Astrocyte of the hippocampus (primary cell): ENCODE data around the gene ECHS1.
A peak's percentile ranks its signal among the peaks of the same experiment; 100 is the strongest.

ENCODE experiments used
- DNase-seq: peaks from one replicate; pipeline ENCODE4 v3.0.0; 2011; ENCODE audit warnings: low read depth, low spot score

ECHS1 gene

GRCh38 chr10:133341983-133342382 lies 31.2 kb downstream of the ECHS1 start:
- no peak for DNase-seq

GRCh38 chr10:133339708-133340380 lies 33.3 kb downstream of the ECHS1 start:
- DNase-seq, result no peak

GRCh38 chr10:133338080-133339071 lies 34.8 kb downstream of the ECHS1 start:
- no peak for DNase-seq

DNA sequence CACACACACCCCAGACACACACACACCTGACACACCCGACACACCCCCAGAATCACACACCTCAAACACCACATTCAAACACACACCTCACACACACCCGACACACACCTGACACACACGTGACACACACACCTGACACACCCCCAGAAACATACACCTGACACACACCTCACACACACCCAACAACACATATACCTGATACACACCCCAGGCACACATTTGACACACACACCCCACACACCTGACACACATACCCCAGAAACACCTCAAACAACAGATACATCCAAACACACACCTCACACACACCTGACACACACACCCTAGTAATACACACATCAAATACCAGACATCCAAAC lies 35.8 kb downstream of the ECHS1 start:
- DNase-seq, result no peak

DNA sequence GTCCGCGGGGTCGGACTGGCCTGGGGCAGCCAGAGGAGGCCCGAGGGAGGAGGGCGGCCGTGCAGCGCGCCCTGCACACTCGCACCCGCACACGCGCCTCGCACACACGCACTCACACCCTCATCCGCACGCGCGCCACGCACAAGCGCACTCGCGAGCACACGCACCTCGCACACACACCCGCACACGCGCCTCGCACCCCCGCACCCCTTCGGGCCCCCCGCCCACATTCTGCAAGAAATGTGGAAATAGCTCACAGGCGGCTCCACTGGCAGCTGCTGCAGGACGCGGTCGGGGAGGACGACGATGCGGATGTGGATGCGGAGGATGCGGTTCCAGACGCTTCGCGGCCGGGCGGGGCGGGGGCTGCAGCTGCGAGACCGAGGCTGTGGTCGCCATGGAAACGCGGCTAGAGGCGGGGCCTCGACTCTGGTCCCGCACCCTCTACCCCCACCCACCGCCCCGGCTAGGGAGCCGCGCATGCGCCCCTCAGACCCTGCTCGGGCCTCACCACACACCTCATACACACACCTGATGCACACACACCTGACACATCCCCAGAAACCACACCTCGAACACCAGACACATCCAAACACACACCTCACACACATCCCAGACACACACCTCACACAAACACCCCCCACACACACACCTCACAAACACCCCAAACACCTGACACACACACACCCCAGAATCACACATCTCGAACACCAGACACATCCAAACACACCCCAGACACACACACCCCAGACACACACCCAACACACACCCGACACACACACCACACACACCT lies 36.4 kb downstream of the ECHS1 start, which contains the start of gene CALY:
Gene CALY (minus strand): TSS at position 320 of the 793 bp plus-strand sequence. CDS start 7,907 bp downstream, outside the sequence.
- DNase-seq, result peak; percentile 36

- DNase-seq, result no peak
Observed at GRCh38 chr10:133336118-133336576, 37.0 kb downstream of the ECHS1 start.

DNA sequence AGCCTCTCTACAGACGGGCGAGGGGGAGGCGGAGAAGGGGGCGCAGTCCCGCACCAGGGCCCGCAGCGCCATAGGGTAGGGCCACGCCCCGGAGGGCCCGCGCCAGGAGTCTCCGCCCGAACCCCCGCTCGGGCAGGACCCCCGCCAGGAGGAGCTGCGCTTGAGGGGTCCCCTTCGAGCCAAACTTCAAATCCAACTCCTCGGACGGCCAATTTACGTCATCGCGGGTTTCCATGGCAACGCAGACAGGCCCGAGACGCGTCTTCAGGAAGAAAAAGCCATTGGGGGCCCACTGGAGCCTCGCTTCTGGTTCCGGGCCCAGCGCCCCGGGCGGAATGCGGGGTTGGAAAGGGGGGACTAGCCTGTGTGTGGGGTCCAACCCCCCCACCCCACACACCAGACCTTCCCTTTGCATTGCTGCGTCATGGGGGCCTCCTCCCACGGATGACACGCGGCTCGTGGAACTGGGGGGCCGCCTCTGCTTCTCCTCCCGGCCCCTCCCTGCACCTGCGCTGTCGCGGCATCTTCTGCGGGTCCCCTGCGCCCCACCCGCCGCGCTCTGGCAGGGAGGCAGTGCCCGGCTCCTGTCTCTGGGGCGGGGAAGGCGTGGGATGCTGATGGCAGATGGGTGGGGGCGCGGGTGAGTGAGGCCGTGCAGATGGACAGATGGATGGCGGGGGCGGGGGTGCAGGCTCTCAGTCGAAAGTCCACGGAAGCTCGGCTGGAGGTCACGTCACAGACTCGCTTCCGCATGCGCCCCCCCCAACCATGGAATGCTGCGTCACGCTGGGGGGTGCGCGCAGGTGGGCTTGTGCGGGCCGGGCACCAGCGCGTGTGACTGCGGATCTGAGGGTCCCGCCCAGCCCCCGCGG lies 37.7 kb downstream of the ECHS1 start:
- peak; percentile 68 for DNase-seq

- peak; percentile 49 for DNase-seq
Observed at GRCh38 chr10:133334503-133335245, 38.5 kb downstream of the ECHS1 start.

- DNase-seq, result no peak
Observed at GRCh38 chr10:133332936-133333699, 40.0 kb downstream of the ECHS1 start.

GRCh38 chr10:133329491-133330202 lies 43.5 kb downstream of the ECHS1 start:
- peak; percentile 96 for DNase-seq

GRCh38 chr10:133328358-133329343 lies 44.5 kb downstream of the ECHS1 start:
- DNase-seq, result no peak

DNA sequence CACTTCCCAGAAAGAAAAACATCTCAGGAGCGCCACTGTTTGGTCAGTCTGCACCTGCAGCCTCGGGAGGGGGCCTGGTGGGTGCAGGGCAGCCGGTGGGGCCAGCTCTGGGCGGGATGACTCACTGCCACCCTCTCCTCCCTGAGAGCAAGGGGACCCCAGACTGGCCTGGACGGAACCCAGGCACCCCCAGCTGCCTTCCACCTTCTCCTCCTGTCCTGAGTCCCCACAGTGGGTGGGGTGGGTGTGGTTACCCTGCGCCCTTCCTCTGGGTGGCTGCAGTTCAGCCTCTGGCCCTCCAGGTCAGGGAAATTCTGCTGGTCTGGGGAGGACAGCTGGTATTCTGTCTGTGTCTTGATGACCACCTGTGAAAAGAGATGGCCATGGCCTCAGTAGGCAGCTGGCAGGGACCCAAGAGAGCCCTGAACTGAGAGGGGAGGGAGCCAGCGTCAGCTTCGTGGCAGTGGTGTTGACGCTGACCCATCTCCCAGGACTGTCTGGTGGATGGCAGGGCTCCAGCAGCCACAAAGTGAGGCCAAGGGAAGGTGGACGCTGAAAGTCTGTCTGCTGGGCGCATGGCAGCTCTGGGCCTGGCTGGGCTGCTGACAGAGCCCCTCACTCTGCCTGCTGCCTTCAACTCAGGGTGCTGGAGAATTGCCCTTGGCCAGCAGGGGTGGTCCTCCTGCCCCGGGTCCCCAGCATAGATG lies 45.4 kb downstream of the ECHS1 start:
- DNase-seq, result no peak

DNA sequence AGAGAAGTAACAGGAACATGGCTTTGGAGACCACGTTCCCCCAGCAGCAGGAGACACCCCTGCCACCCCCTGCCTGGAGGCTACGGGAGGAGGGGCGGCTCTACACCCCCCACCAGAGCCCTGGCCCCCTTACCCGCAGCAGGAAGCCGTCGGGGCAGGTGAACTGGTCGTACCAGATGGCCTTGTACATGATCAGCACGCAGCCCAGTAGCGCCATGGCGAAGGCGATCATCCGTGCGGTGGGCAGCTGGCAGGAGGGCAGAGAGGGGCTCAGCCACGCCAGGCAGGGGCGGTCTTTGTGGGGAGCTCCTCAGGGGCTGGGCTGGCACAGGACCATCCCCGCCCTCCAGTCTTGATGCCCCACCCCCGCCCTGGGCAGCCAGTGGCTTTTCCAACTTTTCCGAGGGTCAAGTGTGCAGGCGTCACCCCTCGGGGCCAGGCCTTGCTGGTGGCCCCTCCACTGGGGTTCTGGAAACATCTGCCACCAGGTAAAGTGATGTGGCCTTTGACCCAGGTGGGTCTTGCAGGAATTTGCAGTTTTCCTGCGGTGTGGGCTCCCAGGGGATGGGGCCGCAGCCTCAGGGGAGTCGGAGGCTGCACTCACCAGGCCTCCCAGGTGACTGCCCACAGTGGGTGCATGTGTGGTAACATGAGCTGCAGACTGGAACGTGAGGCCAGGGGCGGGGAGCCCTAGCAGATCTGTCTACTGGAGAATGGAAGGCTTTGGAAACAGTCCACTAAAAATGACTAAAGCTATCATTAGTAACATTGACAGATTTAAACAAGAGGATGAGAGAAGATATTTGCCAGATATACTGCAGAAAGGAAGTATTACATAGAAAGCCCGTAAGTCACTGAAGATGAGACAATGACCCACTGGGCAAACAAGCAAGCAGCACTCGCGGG lies 46.2 kb downstream of the ECHS1 start:
- no peak for DNase-seq

- DNase-seq, result no peak
Observed at GRCh38 chr10:133326223-133326551, 47.0 kb downstream of the ECHS1 start.

DNA sequence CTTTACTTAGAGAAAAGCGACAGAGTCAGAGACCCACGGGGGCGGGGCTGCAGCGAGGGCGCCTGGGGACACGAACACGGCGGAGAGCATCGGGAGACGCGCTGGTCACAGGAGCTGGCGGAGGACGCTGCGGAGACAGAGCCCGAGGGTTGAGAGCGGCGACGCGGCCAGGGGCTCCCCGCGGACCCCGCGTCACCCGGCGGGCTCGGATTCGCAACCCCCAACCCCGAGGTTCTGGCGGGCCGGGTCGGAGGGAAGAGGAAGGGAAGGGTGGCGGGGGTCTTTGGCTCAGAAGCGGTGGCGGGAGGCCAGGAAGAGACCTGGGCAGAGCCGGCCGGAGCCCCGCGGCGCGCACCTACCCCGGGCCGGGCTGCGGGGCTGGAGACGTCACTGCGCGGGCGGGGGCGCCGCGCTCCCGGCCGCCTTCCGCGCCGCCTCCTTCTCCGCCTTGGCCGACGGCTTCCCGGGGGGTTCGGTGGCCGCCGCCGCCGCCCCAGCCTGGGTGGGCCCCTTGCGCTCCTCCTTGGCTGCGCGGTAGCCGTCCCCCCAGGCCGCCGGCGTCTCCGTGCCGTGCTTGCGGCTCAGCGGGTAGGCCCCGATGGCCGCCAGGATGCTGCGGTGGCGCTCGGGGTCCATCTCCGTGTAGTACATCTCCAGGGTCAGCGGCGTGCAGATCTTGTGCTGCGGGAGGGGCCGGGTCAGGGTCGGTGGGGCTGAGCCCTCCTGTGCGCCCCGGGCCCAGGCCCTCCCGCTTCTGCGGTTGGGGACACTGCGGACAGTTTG lies 47.5 kb downstream of the ECHS1 start:
- peak; percentile 46 for DNase-seq
